T-helper 1 cell (primary cell): ENCODE data around the gene SLC7A1.

Experiments used
- DNase-seq, 5 donors: peaks; one replicate each; pipeline ENCODE4 v3.0.0-alpha.2; 2012 to 2020

SLC7A1 gene

DNA sequence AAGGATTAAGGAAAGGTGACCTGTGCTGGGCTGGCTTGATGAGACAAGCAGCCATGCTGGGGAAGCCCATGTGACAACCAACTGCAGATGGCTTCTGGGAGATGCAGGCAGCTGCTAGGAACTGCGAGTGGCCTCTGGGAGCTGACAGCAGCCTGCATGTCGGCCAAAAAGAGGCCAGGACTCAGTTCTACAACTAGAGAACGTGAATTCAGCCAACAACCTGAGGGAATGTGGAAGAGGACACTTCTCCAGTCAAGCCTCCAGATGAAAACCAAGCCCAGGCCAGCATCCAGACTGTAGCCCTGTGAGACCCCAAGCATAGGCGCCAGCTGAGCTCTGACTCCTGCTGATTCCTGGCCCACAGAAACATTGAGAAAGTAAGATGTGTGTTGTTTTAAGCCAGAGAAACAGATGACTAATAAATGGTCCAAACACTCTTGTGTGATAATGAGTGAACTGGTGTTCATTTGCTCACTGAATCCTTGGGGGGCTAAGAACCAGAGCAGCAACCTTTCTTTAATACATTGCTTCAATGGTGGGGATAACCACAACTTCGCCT is 45.0 kb downstream of the SLC7A1 start:
- DNase-seq: no peak

GRCh38 chr13:29548722-29549121 is 46.8 kb downstream of the SLC7A1 start:
- DNase-seq: no peak

DNA sequence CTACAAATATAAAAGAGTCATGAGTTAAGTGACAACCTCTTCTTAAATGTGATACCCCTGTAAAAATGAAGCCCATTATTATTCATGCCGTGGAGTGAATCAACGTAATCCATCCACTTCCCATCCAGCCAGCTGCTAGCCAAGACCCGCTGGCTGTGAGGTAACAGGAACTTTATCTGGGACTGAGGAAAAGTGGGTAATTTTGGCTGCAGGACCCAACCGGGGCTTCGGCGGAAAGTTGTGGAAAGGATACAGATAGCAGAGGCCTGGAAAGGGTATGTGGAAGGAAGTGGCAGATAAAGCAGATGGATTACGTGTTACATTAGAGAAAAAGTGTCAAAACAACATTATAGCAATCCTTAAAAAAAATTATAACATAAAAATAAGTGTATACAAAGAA is 48.3 kb downstream of the SLC7A1 start:
- DNase-seq: no peak

DNA sequence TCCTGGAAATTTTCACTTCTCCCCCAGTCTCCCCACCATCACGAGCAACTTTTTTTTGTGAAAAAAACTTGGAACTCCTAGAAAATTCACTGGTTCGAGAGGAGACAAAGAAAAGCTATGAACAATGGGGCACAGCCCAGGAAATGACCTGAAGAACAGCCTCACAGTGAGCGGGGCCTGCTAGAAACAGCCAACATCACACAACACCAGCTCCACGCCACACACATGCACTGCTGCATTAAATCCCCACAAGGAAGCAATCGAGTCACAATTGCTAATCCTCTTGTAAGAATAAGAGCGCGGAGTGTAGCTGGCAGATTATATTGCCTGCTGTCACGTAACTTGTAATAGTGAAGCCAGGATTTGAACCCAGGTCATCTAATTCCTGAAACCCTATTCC is 48.8 kb downstream of the SLC7A1 start:
- no peak for DNase-seq

DNA sequence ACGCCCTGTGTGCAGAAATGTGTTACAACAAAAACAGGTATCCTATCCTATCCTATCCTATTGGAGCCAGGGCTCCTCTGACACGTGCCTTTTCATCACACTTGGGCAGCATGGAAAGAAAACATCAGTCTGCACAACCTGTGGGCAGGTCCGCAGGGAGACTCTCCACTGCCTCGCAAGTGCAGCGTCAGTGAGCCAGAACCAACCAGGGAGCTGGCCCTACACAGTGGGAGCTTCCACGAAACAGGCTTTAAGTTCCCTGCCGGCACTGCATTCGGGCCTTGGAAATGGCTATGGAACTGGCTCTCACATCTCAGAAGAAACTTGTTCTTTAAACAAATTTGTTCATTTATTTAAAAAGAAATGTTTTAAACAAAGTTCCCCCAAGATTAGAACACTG is 49.5 kb downstream of the SLC7A1 start:
- DNase-seq: no peak

GRCh38 chr13:29543230-29544215 is 52.0 kb downstream of the SLC7A1 start:
- peak in 1 of 5 donors; percentile 50 for DNase-seq

DNA sequence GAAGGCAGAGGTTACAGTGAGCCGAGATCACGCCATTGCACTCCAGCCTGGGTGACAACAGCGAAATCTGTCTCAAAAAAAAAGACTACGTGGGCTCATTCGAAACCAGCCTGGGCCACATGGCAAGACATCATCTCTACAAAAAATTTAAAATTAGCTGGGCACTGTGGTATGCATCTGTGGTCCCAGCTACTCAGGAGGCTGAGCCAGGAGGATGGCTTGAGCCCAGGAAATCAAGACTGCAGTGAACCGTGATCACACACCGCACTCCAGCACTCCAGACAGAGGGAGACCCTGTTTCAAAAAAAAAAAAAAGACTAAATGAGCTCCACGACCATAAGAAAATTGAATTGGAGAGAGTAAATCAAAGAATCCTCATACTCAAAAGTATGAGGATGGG is 53.1 kb downstream of the SLC7A1 start:
- no peak for DNase-seq

DNA sequence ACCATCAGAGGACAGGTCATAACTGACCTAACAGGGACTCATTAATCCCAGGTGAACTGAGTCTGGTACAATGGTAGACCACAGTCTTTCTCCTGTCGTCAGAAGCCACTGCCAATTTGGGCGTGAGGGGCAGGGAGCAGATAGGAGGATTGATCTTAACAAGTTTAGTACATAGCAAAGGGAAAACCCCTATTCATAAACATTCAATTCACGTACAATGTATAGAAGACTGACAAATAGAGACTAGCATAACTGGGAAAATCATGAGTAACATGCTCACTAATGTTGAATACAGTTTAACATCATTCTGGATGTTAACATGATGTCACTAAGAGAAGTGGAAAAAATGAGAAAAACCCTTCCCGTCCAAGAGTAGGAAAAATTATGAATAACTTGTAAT is 54.1 kb downstream of the SLC7A1 start:
- no peak for DNase-seq

DNA sequence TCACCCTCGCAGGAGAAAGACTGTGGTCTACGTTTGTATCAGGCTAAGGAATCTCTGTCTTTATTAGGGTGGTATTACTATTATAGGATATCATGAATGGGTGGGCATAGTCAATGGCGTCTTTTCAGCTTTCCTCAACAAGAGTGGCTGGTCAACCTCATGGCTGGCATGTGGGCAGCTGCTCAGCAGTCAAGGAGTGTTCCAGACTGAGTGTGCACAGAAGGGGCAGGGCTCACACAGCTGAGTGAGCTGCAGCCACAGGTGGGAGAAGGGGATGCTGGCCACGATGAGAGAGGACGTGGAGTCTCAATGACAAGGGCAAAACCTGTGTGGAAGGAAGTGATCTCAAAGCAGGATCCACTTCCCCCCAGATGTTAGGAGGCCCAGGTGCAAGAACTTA is 54.7 kb downstream of the SLC7A1 start:
- no peak for DNase-seq

GRCh38 chr13:29540334-29540733 is 55.2 kb downstream of the SLC7A1 start:
- no peak for DNase-seq

- no peak for DNase-seq
Observed at GRCh38 chr13:29539856-29540255, 55.6 kb downstream of the SLC7A1 start.

GRCh38 chr13:29538652-29539040 is 56.8 kb downstream of the SLC7A1 start:
- DNase-seq: no peak

GRCh38 chr13:29537736-29538651 is 57.5 kb downstream of the SLC7A1 start:
- no peak for DNase-seq

DNA sequence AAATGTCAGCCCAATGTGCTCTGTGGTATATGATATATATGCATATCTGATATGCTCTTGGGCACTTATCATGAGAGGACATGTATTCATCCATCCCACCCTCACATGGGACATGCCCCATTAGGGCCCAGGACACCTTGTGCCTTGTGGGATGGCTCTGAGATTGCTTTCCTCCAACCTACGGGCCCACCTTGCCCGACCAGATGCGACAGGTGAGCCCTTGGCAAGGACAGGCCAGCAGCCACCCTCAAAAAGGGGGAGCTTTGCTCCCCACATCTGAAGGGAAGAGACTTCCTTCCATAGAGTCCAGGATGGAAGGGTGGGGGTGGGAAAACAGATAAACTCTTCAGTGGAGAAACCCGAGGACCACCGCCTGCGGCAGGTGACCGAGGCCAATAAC is 58.6 kb downstream of the SLC7A1 start:
- no peak for DNase-seq

DNA sequence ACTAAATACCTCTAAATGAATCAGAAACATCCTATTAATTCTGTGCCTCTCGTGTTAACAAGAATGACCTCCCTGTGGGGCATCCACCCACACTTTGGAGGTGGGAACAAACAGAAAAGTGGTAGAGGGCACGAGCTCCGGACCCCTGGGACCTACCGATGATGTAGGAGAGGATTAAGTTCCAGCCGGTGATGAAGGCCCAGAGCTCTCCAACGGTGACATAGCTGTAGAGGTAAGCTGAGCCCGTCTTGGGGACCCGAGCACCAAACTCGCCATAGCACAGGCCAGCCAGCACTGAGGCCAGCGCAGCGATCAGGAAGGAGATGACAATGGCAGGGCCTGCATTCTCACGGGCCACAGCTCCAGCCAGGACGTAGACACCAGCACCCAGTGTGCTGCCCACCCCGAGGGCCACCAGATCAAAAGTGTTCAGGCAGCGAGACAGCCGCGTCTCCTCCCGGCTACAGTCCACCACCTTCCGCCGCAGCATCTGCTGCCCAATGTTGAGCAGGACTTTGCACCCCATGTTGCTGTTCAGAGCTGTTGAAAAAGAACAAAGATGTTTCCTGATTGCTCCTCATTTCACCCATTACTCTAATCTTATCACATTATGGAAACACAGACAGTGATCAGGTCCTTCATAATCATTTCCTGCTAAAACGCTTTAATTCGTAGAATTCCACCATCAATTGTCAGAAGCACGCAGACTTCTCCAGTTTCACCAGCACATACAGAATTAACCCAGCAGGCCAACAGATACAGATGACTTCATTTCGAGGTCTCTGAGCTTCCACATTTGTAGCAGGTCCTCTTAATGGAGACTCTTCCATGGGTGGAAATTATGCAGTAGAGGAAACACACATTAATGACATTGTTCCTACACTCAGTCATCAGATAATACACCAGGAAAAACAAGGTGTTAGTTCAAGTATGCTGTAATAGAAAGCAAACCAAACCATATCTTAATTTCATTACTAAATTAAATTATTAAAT is 59.5 kb downstream of the SLC7A1 start:
- no peak for DNase-seq

GRCh38 chr13:29534083-29534482 is 61.4 kb downstream of the SLC7A1 start:
- DNase-seq: no peak

GRCh38 chr13:29532821-29533220 is 62.7 kb downstream of the SLC7A1 start:
- no peak for DNase-seq

GRCh38 chr13:29532116-29532515 is 63.4 kb downstream of the SLC7A1 start:
- no peak for DNase-seq

DNA sequence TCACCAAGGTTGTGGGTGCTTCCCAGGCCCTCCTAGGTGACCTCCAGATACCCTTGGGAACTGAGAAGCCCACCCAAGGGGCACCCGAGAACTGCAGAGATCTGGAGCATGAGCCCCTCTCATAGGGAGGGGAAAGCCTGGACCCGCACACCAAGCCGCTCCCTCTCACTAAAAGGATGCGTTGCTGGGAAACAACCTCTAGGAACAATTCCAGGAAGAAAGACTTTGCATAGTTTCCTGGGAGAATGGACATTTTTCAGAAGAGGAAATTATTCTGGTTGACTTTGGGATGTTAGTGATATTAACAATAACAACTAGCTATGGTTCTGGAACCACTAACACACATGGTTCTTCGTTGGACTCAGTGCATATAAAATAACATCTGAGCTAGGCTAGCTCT is 64.6 kb downstream of the SLC7A1 start:
- DNase-seq: no peak

DNA sequence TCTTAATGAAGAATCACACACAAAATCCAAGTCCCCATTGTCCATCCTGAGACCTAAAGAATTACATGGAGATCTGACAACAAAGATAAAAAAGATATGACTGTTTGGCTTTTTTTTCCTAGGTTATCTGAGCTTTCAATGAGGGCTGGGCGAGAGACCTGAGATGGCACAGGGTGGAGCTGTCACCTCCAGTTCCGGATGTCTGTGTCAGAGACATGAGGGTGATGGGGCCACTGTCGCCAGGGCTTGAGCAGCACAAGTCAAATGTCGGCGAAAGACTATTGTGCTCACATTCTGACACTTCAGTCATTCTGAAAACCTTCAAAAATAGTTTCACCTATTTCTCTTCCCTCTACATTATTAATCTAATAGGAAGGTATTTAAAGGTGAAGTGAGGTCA is 65.7 kb downstream of the SLC7A1 start:
- no peak for DNase-seq

DNA sequence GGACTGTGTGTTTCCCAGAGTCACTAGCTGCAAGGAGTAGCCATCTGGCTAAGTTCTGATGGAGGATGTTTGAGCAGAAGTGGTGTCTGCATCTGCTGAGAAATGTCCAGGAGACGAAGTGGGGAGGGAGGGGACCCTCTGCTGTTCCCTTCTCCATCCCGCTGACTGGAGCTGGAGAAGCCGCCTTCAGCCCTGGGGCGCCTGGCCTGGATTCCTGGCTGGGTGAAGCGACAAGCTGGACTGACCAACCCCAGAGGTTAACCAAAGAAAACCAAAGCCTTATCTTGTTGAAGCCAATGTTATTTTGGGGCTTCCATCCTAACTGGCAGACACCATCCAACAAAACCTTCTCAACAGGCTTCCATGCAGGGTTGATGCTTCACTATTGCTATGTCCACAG is 67.6 kb downstream of the SLC7A1 start:
- DNase-seq: no peak

- no peak for DNase-seq
Observed at GRCh38 chr13:29527511-29527910, 68.0 kb downstream of the SLC7A1 start.
